Subcutaneous adipose tissue (tissue), 4 donors: ENCODE data around the gene DNAJC24. TPM values are rescaled to one million over a fixed set of nuclear protein-coding genes. Genes with fewer than 3 reads are reported as not detected.

Experiments used
- total RNA-seq, 4 donors: library from RNA; depleted of rRNA; stranded (reverse); fragments of >200 nt; gene quantifications; one replicate each; pipeline ENCODE4 v1.1.0, GENCODE V29; 2016
- TF ChIP-seq, protein P1 (sequence below): fragments of 450-650 bp; IDR thresholded peaks from one replicate; pipeline ENCODE4 v1.5.1; 2016; ENCODE audit warnings: low read depth, mild to moderate bottlenecking, control low read depth, antibody characterized with exemption, moderate library complexity

DNAJC24 gene, protein sequence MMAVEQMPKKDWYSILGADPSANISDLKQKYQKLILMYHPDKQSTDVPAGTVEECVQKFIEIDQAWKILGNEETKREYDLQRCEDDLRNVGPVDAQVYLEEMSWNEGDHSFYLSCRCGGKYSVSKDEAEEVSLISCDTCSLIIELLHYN
- total RNA-seq = 10 to 100 TPM; 14.8 to 26.3 (median 18.1) TPM

DNA sequence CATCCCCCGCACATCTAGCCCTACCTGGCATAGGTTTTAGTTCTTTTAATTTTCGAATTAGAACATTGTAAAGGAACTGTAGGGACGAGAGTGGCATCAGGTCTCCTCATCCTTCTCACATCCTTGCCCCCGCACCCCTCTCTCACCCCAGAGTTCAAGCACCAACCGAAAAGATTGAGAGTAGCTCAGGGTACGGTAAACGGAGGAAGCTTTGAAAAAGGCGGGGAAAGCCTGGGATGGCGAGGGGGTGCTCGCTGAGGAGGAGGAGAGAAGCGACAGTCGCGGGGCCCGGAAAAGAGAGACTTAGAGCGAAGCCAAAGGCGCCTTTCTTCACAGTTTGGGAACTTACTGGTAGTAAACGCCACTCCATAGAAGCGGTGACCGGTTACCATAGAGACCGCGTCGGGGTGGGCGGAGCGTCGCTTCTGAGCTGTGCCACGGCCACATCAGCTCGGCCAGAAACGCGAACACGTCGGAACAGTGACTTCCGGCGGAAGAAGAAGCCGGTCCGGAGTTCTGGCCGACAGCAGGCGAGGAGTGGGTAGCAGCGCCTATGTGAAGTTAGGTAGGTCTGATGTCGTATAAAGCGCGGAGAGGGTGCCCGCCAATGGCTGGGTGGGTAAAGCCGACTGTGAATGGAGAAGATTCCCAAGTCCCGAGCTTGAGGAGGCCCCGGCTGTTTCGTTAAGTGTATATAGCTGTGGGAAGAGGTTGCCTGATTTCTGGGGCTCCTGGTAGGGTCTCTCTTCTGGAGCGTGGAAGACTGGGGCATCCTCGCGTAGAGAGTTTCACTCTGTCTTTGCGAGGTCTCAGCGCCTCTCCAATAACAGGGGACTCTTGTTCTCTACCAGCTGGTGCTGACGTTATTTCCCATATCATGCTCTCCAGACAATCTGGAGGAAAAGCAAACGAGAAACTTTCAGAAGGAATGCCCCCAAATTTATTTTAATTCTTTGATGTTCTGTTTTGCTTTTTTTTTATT lies at the start of gene DNAJC24, which contains the start of gene DCDC1:
TSS of gene DNAJC24 (plus strand) at position 513 of the 982 bp plus-strand sequence. CDS start 889 bp downstream, outside the sequence.
TSS of gene DCDC1 (minus strand) at position 392 of the 982 bp plus-strand sequence. CDS start 41,459 bp downstream, outside the sequence.
- TF ChIP-seq, protein P1, sequence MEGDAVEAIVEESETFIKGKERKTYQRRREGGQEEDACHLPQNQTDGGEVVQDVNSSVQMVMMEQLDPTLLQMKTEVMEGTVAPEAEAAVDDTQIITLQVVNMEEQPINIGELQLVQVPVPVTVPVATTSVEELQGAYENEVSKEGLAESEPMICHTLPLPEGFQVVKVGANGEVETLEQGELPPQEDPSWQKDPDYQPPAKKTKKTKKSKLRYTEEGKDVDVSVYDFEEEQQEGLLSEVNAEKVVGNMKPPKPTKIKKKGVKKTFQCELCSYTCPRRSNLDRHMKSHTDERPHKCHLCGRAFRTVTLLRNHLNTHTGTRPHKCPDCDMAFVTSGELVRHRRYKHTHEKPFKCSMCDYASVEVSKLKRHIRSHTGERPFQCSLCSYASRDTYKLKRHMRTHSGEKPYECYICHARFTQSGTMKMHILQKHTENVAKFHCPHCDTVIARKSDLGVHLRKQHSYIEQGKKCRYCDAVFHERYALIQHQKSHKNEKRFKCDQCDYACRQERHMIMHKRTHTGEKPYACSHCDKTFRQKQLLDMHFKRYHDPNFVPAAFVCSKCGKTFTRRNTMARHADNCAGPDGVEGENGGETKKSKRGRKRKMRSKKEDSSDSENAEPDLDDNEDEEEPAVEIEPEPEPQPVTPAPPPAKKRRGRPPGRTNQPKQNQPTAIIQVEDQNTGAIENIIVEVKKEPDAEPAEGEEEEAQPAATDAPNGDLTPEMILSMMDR = no peak

DNA sequence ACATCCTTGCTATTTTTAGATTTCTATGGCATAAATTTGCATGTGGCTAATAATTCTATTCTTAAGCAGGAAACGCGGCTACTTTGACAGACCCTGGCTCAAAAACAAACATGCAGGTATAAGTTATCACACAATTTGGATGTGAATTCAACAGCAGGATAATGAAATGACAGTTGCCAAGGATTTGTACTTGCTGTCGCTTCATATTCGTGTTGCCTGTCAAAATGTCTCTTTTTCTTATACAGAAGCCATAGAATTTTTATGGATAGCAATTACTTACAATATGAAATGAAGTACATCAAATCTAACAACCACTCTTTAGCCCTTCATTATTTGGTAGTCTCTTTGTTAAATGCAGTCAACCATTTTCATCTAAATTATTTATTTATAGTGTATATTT lies 46.5 kb upstream of the DNAJC24 start:
- TF ChIP-seq, protein P1 = no peak

DNA sequence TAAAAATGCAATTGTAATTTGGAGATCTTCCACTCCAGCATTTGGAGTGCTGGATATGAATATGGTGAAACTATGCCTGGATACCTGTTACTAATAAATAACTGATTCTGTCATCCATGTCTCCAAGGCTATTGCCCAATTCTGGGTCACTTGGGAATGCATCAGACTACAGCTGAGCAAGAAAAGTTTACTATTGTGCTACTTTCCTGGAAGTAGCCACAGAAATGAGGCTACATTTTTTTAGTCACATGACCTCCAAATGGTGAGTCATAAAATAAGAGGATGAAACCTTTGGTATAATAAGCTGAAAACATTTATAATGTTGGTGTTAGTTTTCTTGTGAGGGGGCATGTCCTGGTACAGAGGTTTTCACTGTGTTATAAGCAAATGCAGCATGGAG lies 44.5 kb upstream of the DNAJC24 start:
- TF ChIP-seq, protein P1 = no peak

DNA sequence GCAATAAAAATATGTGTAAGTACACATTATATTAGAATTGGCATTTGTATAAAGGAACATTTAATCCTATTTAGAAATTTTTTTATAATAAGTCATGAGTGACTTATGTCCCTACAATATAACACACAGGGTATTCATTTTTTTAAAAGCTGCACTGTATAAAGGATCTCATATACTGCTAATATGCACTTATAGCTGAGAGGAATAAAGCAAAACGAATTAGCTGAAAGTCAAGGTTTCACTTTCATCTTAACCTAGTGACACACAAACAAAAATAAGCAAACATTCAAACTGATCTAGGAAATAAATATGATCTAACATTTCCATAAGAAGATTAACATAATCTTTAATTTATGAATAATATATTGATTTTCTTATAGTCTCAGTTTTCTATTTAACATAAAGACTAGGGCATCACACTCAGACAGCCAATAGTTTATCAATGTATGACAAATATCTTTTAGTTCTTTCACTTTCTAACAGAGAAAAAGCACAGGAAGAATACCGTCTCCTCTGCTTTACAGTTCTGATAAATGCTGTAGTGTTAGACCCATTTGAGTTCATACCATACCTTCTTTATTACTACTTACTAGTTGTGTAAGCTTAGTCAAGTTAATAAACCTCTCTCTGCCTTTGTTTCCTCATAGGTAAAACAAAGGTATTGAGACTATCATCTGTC lies 43.1 kb upstream of the DNAJC24 start:
- TF ChIP-seq, protein P1 = no peak

DNA sequence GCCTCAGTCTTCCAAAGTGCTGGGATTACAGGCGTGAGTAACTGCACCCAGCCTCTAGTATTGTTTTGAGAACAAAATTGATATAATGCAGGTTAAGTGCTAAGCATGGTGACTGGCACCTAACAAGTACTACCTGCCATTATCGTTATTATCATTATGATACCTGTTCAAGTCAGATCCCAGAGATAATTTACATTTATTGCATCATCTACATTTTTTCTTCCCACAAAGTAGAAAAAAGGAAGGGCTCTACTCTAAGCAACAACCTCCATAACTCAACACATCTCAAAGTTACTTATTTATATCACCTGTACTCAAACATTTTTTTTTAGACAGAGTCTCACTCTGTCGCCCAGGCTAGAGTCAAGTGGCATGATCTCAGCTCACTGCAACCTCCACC lies 42.2 kb upstream of the DNAJC24 start:
- TF ChIP-seq, protein P1 = no peak

DNA sequence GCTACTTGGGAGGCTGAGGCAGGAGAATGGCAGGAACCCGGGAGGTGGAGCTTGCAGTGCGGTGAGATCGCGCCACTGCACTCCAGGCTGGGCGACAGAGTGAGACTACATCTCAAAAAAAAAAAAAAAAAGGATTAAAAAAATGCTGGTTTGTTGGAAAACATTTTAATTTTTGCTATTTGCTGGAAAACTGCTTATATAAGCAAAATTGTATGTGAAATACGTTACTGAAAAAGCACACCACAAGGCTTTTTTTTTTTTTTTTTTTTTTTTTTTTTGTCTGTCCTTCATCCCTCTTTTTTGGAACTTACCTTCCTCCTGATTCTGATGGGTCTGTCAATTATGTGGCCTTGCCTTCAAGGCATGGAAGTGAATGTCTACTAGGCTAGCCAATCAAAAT lies 41.0 kb upstream of the DNAJC24 start:
- TF ChIP-seq, protein P1 = no peak
